ENCODE data around the gene IQCF5. TPM values are rescaled to one million over a fixed set of nuclear protein-coding genes. Genes with fewer than 3 reads are reported as not detected.
"Not testable (repeated sequence)": the region's sequence is repeated elsewhere in the genome, so short reads cannot be mapped to it uniquely, and the experiment has no call there.

IQCF5 gene
- total RNA-seq, 6 experiments from 2014 or later = not detected

DNA sequence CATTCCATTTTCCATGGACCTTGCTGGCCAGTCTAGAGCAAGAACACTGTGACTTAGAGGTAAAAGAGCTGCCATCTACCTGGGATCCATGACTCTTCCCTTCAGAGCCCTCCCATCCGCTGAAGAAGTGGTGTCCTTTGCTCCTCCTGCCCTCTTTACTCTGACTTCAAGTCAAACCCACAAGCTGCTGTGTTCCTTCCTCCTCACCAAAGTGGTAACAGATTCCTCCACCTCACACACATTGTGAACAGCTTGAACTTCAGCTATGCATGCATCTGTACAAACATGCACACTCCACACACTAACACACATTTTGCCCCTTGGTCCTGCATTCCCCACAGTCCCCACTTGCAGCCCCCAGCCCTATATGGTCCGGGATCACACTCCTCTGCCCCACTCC, 990 bp downstream of the IQCF5 start:
- H3K4me3 ChIP-seq = no peak overlapping the region
- intact Hi-C loops (cut with DNase I) = no loop called here
- H3K4me1 ChIP-seq = no peaks in the 10 kb centered on the region
- no peaks in the 10 kb centered on the region for H3K36me3 ChIP-seq
- 42% methylated on average over 2 of the region's 2 CpGs for WGBS (ENCODE audit: insufficient coverage, low coverage, low lambda C conversion rate, missing lambda C conversion rate)
- no peaks in the 10 kb centered on the region for H3K9me3 ChIP-seq
- no peak for TF ChIP-seq POLR2A (IDR thresholded peaks at IDR 0.05)
- TF ChIP-seq, protein P1, sequence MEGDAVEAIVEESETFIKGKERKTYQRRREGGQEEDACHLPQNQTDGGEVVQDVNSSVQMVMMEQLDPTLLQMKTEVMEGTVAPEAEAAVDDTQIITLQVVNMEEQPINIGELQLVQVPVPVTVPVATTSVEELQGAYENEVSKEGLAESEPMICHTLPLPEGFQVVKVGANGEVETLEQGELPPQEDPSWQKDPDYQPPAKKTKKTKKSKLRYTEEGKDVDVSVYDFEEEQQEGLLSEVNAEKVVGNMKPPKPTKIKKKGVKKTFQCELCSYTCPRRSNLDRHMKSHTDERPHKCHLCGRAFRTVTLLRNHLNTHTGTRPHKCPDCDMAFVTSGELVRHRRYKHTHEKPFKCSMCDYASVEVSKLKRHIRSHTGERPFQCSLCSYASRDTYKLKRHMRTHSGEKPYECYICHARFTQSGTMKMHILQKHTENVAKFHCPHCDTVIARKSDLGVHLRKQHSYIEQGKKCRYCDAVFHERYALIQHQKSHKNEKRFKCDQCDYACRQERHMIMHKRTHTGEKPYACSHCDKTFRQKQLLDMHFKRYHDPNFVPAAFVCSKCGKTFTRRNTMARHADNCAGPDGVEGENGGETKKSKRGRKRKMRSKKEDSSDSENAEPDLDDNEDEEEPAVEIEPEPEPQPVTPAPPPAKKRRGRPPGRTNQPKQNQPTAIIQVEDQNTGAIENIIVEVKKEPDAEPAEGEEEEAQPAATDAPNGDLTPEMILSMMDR (IDR thresholded peaks at IDR 0.05) = no peak
- DNase-seq (no peak), ATAC-seq (no peak)
- H3K27ac ChIP-seq = no peak overlapping the region
- no peaks in the 10 kb centered on the region for H3K27me3 ChIP-seq

DNA sequence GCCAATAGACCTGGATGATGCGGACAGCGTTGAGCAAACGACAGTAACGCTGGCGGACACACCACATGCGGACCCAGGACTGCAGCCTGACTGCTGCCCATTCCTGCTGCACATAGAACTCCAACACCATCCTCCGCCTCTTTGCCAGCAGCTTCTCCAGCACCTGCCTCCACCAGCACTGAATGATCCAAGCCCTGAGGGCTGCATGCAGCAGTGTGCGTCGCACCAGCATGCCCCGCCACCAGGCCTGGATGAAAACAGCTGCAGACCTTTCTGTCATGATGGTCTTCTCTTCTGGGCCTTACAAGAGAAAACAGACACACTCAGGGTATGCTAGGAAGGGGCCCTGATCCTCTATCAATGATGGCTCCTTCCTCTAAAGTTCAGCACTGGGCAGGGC, 1.5 kb downstream of the IQCF5 start:
- H3K9me3 ChIP-seq = no peaks in the 10 kb centered on the region
- 91% methylated on average over 7 of the region's 10 CpGs for WGBS (ENCODE audit: insufficient coverage, low coverage, low lambda C conversion rate, missing lambda C conversion rate)

GRCh38 chr3:51873253-51873766, 2.1 kb downstream of the IQCF5 start:
- WGBS (ENCODE audit: insufficient coverage, low coverage, low lambda C conversion rate, missing lambda C conversion rate) = 29% methylated on average over 1 of the region's 1 CpG
- DNase-seq (no peak), ATAC-seq (no peak)
- Histone ChIP-seq H3K4me3 (no peak overlapping the region), H3K27ac (no peak overlapping the region), H3K36me3 (no peaks in the 10 kb centered on the region), H3K9me3 (no peaks in the 10 kb centered on the region), H3K4me1 (no peaks in the 10 kb centered on the region), H3K27me3 (no peaks in the 10 kb centered on the region)
- intact Hi-C loops (cut with DNase I) = no loop called here
- TF ChIP-seq POLR2A (IDR thresholded peaks at IDR 0.05) = no peak
- TF ChIP-seq, protein P1 (IDR thresholded peaks at IDR 0.05) = no peak

More for the DNA sequence above, 1.5 kb downstream of the IQCF5 start:
- Histone ChIP-seq H3K4me3 (no peak overlapping the region), H3K27me3 (no peaks in the 10 kb centered on the region), H3K27ac (no peak overlapping the region), H3K36me3 (no peaks in the 10 kb centered on the region), H3K4me1 (no peaks in the 10 kb centered on the region)
- ATAC-seq = no peak
- intact Hi-C loops (cut with DNase I) = no loop called here
- no peak for TF ChIP-seq POLR2A (IDR thresholded peaks at IDR 0.05)
- TF ChIP-seq, protein P1 (IDR thresholded peaks at IDR 0.05) = no peak
- DNase-seq = no peak

- H3K9me3 ChIP-seq = no peaks in the 10 kb centered on the region
- ATAC-seq (no peak), DNase-seq (no peak)
- 25% methylated on average over 2 of the region's 2 CpGs for WGBS (ENCODE audit: insufficient coverage, low coverage, low lambda C conversion rate, missing lambda C conversion rate)
- no peak overlapping the region for H3K27ac ChIP-seq
- H3K4me3 ChIP-seq = no peak overlapping the region
- intact Hi-C loops (cut with DNase I) = no loop called here
- no peaks in the 10 kb centered on the region for H3K36me3 ChIP-seq
- no peaks in the 10 kb centered on the region for H3K27me3 ChIP-seq
- TF ChIP-seq, protein P1 (IDR thresholded peaks at IDR 0.05) = no peak
- TF ChIP-seq POLR2A (IDR thresholded peaks at IDR 0.05) = no peak
- H3K4me1 ChIP-seq = no peaks in the 10 kb centered on the region
Observed at GRCh38 chr3:51869304-51869703, 6.1 kb downstream of the IQCF5 start.

- H3K4me3 ChIP-seq; H3K27me3 ChIP-seq; H3K4me1 ChIP-seq; H3K36me3 ChIP-seq; H3K27ac ChIP-seq; ATAC-seq; intact Hi-C loops (cut with DNase I); DNase-seq; H3K9me3 ChIP-seq: not testable (repeated sequence)
- no CpG with 5 or more reads among the region's 1 CpG for WGBS (ENCODE audit: insufficient coverage, low coverage, low lambda C conversion rate, missing lambda C conversion rate)
Observed at GRCh38 chr3:51868896-51869295, 6.5 kb downstream of the IQCF5 start.
